ENCODE data around the gene PTOV1. TPM values are rescaled to one million over a fixed set of nuclear protein-coding genes. Genes with fewer than 3 reads are reported as not detected.
A peak's percentile ranks its signal among the peaks of the same experiment; 100 is the strongest.

PTOV1 gene
- polyA plus RNA-seq, 12 donors, result 143 to 230 (median 174) TPM; not detected in 1

GRCh38 chr19:49884760-49885159, 33.8 kb downstream of the PTOV1 start:
- DNase-seq, result no peak

GRCh38 chr19:49887037-49887664, 36.2 kb downstream of the PTOV1 start:
- DNase-seq, result no peak

- DNase-seq, result no peak
Observed at GRCh38 chr19:49887665-49888509, 36.9 kb downstream of the PTOV1 start.

GRCh38 chr19:49888510-49888824, 37.5 kb downstream of the PTOV1 start:
- no peak for DNase-seq

GRCh38 chr19:49889038-49889686, 38.2 kb downstream of the PTOV1 start:
- DNase-seq, result no peak

GRCh38 chr19:49889687-49890348, 38.9 kb downstream of the PTOV1 start:
- peak; percentile 82 for DNase-seq

- no peak for DNase-seq
Observed at GRCh38 chr19:49890349-49891311, 39.7 kb downstream of the PTOV1 start.

DNA sequence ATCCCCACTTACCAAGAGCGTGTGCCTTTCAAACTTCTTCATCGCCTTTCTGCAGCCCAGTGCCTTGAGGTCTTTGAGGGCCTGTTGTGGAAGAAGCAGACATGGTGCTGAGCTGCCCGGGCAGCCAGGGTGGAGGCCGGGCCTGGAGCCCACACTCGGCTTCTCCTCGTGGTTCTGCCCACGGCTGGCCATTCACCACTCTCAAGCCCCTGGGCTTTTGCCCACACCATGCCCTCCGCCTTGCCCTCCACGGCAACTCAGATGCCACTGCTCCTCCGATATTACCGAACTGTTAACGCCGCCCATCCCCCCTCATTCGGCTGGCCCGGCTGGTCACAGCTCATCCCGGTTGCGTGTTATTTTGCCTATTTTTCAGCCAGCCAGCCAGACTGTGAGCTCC, 40.4 kb downstream of the PTOV1 start:
- no peak for DNase-seq

- no peak for DNase-seq
Observed at GRCh38 chr19:49892716-49893115, 41.8 kb downstream of the PTOV1 start.

DNA sequence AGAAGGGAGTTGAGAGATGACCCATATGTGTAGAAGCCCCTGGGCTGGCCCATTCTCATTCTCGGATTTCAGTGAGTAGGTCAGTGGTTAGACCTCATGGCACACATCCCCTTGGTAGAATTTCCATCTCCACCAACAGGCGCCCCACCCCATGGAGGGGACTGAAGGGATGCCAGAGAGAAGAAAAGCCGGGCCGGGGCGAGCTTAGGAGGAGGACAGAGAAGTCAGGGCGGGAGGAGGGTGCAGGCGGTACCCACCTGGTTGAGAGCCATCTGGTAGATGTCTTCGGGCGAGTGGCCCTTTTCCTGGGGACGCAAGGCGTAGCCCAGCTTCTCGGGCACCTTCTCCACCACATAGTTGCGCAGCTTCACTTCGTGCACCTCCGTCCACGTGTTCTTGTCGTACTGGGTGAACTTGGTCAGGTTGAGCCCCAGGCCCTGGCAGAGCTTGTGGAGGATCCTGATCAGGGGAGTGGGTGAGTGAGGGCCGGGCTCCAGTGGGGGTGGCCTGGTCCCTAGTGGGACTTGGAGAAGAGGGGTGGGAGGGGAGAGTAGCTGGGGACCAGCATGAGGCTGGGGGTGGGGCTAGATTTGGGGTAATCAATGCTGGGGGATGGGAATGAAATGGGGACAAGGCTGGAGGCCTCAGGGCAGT, 43.2 kb downstream of the PTOV1 start:
- DNase-seq, result no peak

DNA sequence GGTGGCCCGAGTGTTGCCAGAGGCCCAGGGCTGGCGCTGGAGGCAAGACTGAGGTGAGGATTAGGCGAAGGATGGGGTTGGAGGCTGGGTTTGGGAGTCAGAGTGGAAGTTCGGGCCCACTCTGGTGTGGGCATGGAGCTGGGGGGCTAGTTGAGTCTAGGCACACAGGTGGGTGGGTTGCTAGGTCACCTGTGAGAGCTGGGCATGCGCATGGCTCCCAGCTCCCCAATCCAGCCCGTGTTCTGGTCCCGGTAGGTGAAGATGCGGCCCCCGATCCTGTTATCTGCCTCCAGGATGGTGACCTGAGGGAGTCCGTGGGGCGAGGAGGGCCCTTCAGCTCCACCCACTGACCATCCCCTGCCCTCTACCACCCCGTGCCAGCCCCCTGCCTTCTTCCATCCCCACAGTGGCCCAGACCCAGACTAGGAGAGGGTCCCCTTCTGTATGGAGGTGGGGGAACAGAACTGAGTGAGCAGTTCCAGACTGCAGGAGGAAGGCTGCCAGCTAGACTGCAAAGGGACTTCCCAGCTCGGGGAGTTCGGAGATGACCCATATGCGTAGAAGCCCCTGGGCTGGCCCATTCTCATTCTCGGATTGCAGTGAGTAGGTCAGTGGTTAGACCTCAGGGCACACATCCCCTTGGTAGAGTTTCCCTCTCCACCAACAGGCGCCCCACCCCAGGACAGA, 44.1 kb downstream of the PTOV1 start:
- no peak for DNase-seq

- no peak for DNase-seq
Observed at GRCh38 chr19:49895566-49896297, 44.8 kb downstream of the PTOV1 start.

GRCh38 chr19:49896863-49897621, 46.1 kb downstream of the PTOV1 start, which contains the start of gene IL4I1:
IL4I1 (minus strand) TSS chr19:49896887; CDS start chr19:49896160, 727 bp downstream.
- no peak for DNase-seq

GRCh38 chr19:49904136-49904535, 53.2 kb downstream of the PTOV1 start:
- DNase-seq, result no peak

DNA sequence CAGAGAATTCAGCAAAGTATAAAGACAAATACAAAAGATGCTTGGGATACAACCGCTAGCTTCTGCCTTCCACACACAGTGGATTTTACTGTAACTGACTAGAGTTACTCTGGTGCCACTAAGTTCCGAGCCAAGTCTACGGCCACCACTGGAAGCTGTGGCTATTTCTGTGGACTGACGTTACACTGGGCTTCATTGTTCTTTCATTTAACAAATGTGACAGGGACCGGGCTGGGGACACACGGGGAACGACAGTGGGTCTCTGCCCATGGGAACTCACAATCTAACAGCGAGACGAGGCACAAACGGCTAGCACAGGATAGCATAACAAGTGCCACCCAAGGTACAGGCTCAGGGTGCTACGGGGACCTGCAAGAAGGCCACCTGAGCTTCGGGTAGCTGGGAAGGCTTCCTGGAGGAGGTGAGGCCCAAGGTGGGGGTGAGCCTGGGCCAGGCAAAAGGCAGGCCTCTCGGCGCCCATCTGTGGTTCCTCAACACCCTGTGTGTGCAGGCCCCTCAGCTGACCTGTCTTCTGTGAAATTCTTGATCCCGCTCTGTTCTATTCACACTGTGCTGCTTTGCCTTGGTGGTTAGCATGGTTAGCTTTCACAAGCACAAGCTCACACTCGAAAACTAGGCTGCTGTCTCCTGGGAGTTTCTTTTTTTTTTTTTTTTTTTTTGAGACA, 56.1 kb downstream of the PTOV1 start:
- DNase-seq, result no peak

DNA sequence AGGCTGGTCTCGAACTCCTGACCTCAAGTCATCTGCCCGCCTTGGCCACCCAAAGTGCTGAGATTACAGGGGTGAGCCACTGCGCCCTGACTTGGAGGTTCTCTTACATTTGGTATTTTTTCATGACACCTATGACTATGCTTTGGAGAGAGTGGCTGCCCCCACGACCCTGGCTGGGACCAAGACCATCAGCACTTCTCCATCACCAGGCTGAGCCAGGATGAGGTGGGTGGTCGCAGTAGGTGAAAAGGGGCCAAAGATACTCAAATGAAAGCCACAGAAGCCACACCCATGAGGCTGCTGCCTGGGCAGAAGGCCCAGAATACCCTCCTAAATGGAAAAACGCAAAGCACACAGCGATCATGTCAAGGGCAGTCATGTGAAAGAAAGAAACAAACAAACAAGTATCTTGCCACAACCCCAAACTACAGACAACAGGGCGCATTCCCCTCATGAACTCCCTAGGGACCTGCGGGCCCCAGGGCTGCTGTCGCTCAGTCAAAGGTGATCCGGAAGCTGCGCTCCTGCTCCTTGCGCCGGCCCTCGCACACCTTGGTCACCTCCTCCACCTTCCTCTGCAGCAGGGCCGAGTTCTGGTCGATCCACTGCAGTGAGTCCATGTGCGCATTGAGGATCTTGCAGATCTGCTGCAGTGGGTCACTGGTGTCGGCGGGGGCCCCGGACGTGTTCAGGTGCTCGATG, 56.9 kb downstream of the PTOV1 start:
- DNase-seq, result no peak
